Brain microvascular endothelial cell (primary cell): Measurements from ENCODE around the gene TMEM131L.

ENCODE experiments used
- DNase-seq: peaks from one replicate; pipeline ENCODE4 v3.0.0-alpha.2; 2020
- H3K27ac ChIP-seq: fragments of 250-450 bp; sonication (Bioruptor Pico); 2 replicates; pipeline ENCODE4 v1.5.1; 2020; ENCODE audit warnings: mild to moderate bottlenecking, moderate library complexity
- H3K27me3 ChIP-seq: fragments of 250-450 bp; sonication (Bioruptor Pico); replicated peaks from 2 replicates; pipeline ENCODE4 v1.5.1; 2020; ENCODE audit warnings: mild to moderate bottlenecking
- H3K36me3 ChIP-seq: fragments of 250-450 bp; sonication (Bioruptor Pico); replicated peaks from 2 replicates; pipeline ENCODE4 v1.5.1; 2020; ENCODE audit warnings: mild to moderate bottlenecking
- H3K4me3 ChIP-seq: 2 replicates; pipeline ENCODE4 v1.5.1; 2011; ENCODE audit warnings: low read depth, mild to moderate bottlenecking, control low read depth, low read length, moderate library complexity
- CTCF ChIP-seq: IDR thresholded peaks from 2 replicates; pipeline ENCODE4 v1.5.1; 2011; ENCODE audit warnings: low read depth, mild to moderate bottlenecking, moderate library complexity, low read length, control low read depth, inconsistent platforms; ENCODE audit errors: missing control alignments
- in situ Hi-C: cut with HindIII; loops from 2 replicates; pipeline ENCODE4 v1.10.0; 2017; ENCODE audit warnings: low sequenced_read_pairs, low pct_ligation_motif_present

Gene TMEM131L

GRCh38 chr4:153649572-153649991, 183.4 kb downstream of the TMEM131L start:
- in situ Hi-C loops = no loop called here
- no peaks in the 10 kb centered on the region for H3K27me3 ChIP-seq
- peak; percentile 23 for DNase-seq
- no peaks in the 10 kb centered on the region for H3K36me3 ChIP-seq
- TF ChIP-seq CTCF = peak; percentile 58
- no peak overlapping the region for H3K4me3 ChIP-seq
- no peak overlapping the region for H3K27ac ChIP-seq

GRCh38 chr4:153651116-153651515, 185.0 kb downstream of the TMEM131L start:
- Histone ChIP-seq H3K36me3 (no peaks in the 10 kb centered on the region), H3K27me3 (no peaks in the 10 kb centered on the region), H3K4me3 (no peak overlapping the region), H3K27ac (no peak overlapping the region)
- peak; percentile 1 for TF ChIP-seq CTCF
- DNase-seq = no peak
- in situ Hi-C loops = no loop called here

- DNase-seq = peak; percentile 32
- Histone ChIP-seq H3K4me3 (no peak overlapping the region), H3K27ac (no peak overlapping the region), H3K36me3 (no peaks in the 10 kb centered on the region), H3K27me3 (no peaks in the 10 kb centered on the region)
- no peak for TF ChIP-seq CTCF
- in situ Hi-C loops = no loop called here
Observed at GRCh38 chr4:153651587-153651986, 185.4 kb downstream of the TMEM131L start.

- DNase-seq = peak; percentile 50
- Histone ChIP-seq H3K36me3 (no peaks in the 10 kb centered on the region), H3K4me3 (no peak overlapping the region), H3K27me3 (no peaks in the 10 kb centered on the region), H3K27ac (no peak overlapping the region)
- in situ Hi-C loops = no loop called here
- no peak for TF ChIP-seq CTCF
Observed at GRCh38 chr4:153652051-153652784, 186.1 kb downstream of the TMEM131L start.

GRCh38 chr4:153655002-153655541, 188.9 kb downstream of the TMEM131L start:
- Histone ChIP-seq H3K27ac (no peak overlapping the region), H3K36me3 (no peaks in the 10 kb centered on the region), H3K27me3 (no peaks in the 10 kb centered on the region), H3K4me3 (no peak overlapping the region)
- DNase-seq = no peak
- TF ChIP-seq CTCF = no peak
- in situ Hi-C loops = no loop called here
